CD4-positive, alpha-beta T cell treated with Interleukin-4 for 1 hour (primary cell): ENCODE results near the gene ERC2.

Source experiments
- DNase-seq, 2 donors: peaks; one replicate each; pipeline ENCODE4 v3.0.0-alpha.2; 2020 to 2022

The ERC2 gene

DNA sequence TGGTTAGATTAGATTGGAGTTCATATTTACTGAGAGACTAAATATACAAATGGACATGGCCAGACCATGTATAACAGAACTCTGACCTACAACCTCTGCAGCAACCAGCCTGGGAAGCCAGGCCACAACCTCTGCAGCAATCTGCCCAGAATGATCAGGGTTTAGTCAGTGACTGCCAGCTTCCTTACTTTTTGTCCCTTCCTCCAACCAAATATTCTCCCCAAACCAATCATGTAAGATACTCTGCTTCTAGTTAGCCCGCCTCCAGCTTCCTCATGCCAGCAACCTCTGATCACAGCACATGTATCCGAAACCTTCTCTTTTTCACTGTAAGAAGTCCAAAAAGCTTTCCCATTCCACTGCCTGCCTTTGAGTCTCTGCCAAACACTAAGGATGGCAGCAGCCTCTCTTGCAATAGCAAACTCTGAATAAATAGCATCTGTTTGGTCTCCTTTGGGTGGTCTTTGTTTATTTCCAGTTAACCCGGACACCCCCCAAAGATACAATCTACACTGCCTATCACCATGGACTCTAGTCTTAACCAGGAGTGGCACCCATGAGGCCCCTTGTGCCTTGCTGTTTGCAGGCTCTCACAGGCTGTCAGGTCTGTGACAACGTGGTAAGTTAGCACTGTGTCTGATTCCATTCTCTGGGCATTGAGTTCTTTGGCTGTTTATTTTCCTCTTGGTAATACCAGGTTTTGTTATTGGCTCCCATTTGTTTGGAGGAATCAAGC, 102.2 kb downstream of the ERC2 start:
- DNase-seq, result no peak

DNA sequence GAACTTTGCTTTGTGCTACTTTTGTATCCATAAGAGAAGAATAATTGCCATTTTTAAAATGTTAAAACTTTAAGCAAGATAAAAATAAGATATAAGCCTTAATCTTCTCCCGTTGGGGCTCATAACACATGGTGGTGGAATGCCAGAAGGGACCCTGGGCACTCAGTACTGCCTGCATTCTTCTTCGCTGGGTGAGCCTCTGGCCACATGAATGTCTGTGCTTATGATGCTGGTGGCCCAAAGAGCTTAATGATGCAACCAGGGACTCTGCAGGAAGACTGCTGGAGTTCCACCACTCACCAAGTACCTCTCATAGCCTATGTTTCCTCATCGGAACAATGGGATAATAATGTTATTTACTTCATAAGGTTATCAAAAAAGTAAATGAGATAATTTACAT, 103.6 kb downstream of the ERC2 start:
- DNase-seq, result no peak

DNA sequence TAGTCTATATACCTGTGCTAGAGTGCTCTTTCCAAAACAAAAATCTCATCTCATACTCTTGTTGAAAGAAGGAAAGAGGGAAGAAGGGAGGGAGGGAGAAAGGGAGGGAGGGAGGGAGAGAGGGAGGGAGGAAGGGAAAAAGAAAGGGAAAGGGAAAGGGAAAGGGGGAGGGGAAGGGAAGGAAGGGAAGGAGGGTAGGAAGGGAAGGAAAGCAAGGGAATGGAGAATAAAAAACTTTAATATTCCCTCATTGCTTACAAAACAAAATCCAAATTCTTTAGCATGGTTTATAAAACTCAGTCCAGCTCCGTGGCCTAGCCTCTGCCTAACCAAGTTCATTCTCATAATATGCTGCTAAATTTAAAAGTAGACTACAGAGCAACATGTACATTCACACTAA, 104.5 kb downstream of the ERC2 start:
- no peak for DNase-seq

DNA sequence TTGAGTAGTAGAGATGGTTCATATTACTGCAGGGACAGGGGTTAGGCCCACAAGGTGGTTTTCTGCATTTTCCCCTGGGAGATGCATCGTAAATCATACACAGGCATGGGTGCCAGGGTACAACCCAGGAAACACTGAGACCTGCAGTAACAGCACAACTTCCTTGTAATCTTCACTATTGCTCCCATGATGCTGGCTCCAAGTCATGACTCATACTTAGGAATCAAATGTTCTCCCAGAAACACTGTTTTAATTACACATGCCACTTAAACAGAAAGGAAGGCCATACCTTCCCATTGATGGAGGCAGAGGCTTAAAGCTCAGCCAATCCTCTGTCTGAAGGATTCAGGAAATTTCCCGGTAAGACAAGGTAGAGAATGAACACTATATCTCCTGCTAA, 106.5 kb downstream of the ERC2 start:
- no peak for DNase-seq

DNA sequence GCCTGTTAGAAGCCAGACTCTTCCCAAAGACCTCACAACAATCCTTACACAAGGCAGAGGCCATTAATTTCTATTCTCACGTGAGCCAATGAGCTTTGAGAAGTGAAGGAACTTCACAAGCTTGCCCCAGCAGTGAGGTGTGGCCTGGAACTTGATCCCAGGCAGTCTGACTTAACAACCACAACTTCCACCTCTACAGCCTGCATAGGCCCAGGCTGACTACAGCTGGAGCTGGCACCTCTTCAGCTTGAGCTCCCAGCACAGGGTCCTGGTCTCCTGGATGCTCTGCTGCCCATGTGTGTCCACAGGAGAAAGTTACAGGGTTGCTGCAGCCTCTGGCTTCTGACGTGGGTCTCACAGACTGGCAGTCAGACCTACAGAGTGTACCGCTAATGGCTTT, 111.0 kb downstream of the ERC2 start:
- no peak for DNase-seq

DNA sequence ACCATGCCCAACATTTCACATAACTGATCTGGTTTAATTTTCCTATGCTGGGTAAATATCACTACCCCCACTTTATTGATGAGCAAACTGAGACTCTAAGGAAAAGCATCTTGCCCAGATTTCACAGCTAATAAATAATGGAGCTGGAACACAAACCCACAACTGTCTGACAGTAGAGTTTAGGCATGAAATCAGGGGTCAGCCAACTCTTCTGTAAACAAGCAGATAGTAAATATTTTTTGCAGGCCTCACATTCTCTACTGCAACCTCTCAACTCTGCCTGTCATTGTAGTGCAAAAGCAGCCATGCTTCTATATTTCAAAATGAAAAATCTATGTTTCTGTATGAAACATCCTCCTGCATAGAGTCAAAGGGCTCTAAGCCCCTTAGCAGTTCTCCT, 111.5 kb downstream of the ERC2 start:
- no peak for DNase-seq

- no peak for DNase-seq
These were observed 112.6 kb downstream of the ERC2 start for GRCh38 chr3:56355570-56356185.

- no peak for DNase-seq
These were observed 116.7 kb downstream of the ERC2 start for GRCh38 chr3:56351537-56351936.

GRCh38 chr3:56347219-56347871, 120.9 kb downstream of the ERC2 start:
- no peak for DNase-seq

GRCh38 chr3:56342475-56342874, 125.8 kb downstream of the ERC2 start:
- no peak for DNase-seq

DNA sequence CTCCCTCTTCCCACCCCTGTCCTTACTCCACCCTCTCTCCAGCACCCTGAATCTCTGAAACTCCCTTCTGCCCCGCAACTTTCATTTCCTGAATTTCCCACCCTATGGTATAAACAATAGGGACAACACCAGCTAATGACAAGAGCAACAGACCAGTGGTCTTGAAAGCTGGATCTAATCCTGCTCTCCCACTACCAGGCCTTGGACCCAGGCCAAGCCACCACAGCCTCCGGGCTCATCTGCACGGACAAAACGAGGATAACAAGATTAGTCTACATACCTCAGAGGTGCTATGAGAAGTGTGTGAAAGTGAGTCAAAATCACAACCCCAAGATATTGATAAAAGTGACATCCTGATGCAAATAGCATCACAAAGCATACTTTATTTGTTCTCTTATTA, 128.6 kb downstream of the ERC2 start:
- DNase-seq, result no peak

DNA sequence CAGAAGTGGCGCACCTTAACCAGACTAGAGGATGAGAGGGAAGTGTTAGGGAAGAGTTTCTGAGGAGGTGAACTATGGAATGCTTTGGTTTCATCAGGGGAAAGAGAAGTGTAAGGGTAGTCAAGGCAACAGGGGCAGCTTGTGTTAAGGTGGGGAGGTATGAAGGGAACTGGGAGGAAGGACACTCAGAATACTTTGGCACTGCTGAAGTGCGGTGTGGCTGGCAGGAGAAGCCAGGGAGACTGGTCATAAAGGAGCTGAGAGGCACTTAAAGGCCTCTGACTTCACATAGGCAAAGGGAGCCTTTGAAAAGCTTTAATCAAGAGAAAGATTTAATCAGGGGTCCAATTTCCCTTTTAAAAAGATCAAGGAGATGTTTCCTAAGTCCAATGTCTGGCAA, 129.0 kb downstream of the ERC2 start:
- no peak for DNase-seq

- no peak for DNase-seq
These were observed 132.2 kb downstream of the ERC2 start for GRCh38 chr3:56336023-56336422.

- DNase-seq, result no peak
These were observed 143.8 kb downstream of the ERC2 start for GRCh38 chr3:56324473-56324872.

DNA sequence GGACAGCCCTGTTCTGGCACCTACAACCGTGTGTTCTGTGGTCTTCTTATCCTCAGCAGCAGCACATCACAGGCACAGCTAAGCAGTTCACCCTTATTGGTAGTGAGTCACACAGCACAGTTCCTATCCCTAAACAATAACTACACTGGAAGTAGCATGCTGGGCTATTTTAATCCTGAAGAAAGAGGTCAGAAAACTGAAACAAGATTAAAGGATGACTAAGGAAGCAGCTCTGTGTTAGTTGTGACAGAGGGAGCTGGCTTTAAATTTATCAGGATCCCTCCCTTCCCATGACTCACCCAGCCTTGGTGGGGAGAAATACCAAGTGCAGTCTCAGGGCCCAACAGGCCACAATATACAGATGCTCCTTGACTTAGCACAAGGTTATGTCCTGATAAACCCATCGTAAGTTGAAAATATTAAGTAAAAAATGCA, 144.3 kb downstream of the ERC2 start:
- no peak for DNase-seq

DNA sequence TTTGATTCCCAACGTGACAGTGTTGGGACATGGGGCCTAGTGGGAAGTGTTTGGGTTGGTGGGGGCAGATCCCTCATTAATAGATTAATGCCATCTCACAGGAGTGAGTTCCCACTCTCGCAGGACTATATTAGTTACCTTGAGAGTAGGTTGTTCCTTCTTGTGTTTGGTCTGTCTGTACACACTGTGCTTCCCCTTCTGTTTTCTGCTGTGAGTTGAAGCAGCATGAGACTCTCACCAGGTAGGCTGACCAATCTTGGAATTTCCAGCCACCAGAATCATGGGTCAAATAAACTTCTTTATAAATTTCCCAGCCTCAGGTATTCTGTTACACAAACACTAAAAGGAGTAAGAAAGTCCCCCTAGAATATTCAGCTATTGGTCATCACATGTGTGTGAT, 145.4 kb downstream of the ERC2 start:
- no peak for DNase-seq

- DNase-seq, result no peak
These were observed 146.4 kb downstream of the ERC2 start for GRCh38 chr3:56321892-56322291.

DNA sequence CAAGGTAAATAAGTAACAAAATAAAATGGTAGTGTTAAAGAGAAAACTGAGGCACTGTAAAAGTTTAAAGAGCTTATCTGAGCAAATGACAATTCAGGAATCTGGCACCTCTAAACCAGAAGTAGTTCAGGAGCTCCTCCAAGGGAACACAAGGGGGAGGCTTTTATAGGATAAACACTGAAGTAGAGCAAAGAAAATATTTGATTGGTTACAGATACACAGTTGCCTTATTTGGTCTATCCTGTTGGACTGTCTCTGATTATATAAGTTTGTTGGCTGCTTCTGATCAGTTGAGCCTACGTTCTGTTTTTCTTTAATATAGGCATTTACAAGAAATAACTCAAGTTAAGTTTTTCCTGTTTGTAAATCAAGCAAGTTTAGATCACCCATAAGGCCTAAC, 146.9 kb downstream of the ERC2 start:
- no peak for DNase-seq

- no peak for DNase-seq
These were observed 147.4 kb downstream of the ERC2 start for GRCh38 chr3:56320883-56321282.

DNA sequence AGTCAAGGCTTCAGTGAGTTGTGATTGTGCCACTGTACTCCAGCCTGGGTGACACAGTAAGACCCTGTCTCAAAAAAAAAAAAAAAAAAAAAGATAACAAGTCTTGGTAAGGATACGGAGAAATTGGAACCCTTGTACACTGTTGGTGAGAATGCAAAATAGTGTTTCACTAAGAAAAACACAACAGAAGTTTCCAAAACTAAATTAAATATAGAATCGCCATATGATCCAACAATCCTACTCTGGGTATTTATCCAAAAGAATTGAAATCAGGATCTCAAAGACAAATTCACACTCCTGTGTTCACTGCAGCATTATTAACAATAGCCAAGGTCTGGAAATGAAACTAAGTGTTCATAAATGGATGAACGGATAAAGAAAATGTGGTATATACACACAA, 149.4 kb downstream of the ERC2 start:
- no peak for DNase-seq

DNA sequence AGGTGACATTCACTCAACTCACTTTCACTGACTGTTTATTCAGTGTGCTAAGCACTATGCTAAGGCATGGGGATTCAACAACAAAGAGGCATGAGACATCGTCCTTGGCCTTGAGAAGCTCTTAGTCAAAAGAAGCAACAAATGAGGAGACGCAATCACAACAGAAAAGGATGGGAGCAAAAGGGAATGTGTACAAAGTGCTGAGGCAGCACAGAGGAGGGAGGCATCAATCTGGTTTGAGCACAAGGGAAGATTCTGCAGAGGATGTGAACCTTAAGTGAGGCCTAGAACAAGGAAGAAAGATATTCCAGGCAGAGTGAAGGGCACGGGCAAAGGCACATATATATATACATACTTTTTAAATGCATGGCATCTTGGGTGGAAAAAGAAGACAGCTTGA, 151.3 kb downstream of the ERC2 start:
- DNase-seq, result no peak

- no peak for DNase-seq
These were observed 153.4 kb downstream of the ERC2 start for GRCh38 chr3:56314842-56315241.

DNA sequence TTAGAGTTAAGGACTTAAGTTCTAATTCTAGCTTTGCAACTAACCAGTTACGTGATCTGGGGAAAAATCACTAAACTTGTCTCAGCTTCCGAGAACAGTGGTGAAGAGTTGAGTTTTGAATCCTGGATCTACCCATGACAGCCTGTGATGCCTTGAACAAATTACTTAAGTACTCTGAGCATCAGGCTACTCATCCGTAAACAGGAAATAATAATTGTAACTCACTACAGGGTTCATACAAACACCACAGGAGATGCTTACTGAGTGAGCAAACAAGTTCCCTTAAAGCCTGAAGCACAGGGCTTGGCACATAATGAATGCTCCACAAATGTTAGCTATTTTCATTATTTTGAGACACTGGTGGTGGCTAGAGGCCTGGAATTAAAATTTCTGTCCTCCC, 158.8 kb downstream of the ERC2 start:
- DNase-seq, result no peak

GRCh38 chr3:56308471-56308870, 159.8 kb downstream of the ERC2 start:
- DNase-seq, result no peak
